ENCODE data around the gene WDR93. TPM values are rescaled to one million over a fixed set of nuclear protein-coding genes. Genes with fewer than 3 reads are reported as not detected.
"Not testable (repeated sequence)": the region's sequence is repeated elsewhere in the genome, so short reads cannot be mapped to it uniquely, and the experiment has no call there.

WDR93 gene
- total and polyA plus RNA-seq, 2 donors (not counting 1 experiment from before 2014, with no cell fraction given) = 0.12 TPM; not detected in 1

DNA sequence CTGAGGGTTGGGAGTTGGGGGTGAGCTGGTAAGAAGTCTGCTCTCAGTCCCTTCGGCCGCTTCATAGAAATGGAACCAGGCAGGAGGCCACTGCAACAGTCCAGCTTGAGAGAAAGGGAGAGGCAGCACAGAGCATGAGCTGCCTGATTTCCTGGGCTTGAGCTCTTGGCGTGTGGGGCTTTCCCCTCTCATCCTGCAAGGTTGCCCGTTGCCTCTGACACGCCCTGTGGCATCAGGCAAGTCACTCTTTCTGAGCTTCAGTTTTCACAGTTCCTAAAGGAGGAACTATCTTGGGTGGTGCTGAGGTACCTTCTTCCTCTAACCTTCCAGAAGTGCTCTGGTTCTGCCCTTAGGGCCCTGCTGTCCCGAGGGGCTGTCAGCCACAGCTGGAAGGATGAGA lies 90.4 kb downstream of the WDR93 start:
- H3K9me3 Mint-ChIP-seq (ENCODE audit: insufficient read depth) = no peaks in the 10 kb centered on the region
- ChIA-PET POLR2A (no interaction called here), CTCF (interaction anchor here (0.9 to 1.0 kb wide), 2 partner anchors 94 to 107 kb away, joined by 3 to 4 read pairs; no protein-coding TSS in a partner anchor)
- no peaks in the 10 kb centered on the region for H4K20me1 ChIP-seq (ENCODE audit: control insufficient read depth, insufficient read depth, low read length, poor library complexity, severe bottlenecking)
- peak overlapping the region; percentile 46 for H3K27ac Mint-ChIP-seq
- H3K4me3 ChIP-seq (ENCODE audit: control extremely low read depth in 1 of 5, extremely low read depth in 1 of 5, insufficient read depth in 1 of 5, low read depth in 2 of 5, low read length in 4 of 5) = no peak overlapping the region
- peaks cover 20 to 49% of the 10 kb centered on the region in 2 donors for H3K4me1 ChIP-seq (ENCODE audit: control insufficient read depth in 2 of 2, insufficient read depth in 2 of 2, low read length in 2 of 2)
- H3K27me3 Mint-ChIP-seq = peaks cover 2% of the 10 kb centered on the region
- DNase-seq (no peak), ATAC-seq (ENCODE audit: low read depth) (peak; percentile 38)
- peak overlapping the region; percentile 18 for H3K4me2 ChIP-seq (replicated peaks; ENCODE audit: low read depth, low read length, poor library complexity, severe bottlenecking)
- H3K4me1 Mint-ChIP-seq = peaks cover 36% of the 10 kb centered on the region
- TF ChIP-seq, protein P1, sequence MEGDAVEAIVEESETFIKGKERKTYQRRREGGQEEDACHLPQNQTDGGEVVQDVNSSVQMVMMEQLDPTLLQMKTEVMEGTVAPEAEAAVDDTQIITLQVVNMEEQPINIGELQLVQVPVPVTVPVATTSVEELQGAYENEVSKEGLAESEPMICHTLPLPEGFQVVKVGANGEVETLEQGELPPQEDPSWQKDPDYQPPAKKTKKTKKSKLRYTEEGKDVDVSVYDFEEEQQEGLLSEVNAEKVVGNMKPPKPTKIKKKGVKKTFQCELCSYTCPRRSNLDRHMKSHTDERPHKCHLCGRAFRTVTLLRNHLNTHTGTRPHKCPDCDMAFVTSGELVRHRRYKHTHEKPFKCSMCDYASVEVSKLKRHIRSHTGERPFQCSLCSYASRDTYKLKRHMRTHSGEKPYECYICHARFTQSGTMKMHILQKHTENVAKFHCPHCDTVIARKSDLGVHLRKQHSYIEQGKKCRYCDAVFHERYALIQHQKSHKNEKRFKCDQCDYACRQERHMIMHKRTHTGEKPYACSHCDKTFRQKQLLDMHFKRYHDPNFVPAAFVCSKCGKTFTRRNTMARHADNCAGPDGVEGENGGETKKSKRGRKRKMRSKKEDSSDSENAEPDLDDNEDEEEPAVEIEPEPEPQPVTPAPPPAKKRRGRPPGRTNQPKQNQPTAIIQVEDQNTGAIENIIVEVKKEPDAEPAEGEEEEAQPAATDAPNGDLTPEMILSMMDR (IDR thresholded peaks at IDR 0.05) = no peak
- no peak for TF ChIP-seq EZH2 (IDR thresholded peaks at IDR 0.05; ENCODE audit: borderline replicate concordance, insufficient read depth, low read depth, low read length, poor library complexity, severe bottlenecking)
- no peaks in the 10 kb centered on the region for H3K79me2 ChIP-seq (ENCODE audit: control insufficient read depth, insufficient read depth, low read length)
- H3K9ac ChIP-seq (ENCODE audit: low read length) = no peak overlapping the region
- peaks cover 0 to 26% (median 5%) of the 10 kb centered on the region in 4 experiments for H3K27me3 ChIP-seq (replicated peaks in 1 of 4; ENCODE audit: control extremely low read depth in 1 of 4, control insufficient read depth in 3 of 4, insufficient read depth in 4 of 4, low read length in 3 of 4)
- peak overlapping the region; percentile 59 for H3K4me3 Mint-ChIP-seq
- WGBS (ENCODE audit: insufficient coverage) = 41% methylated on average over 4 of the region's 6 CpGs
- no peaks in the 10 kb centered on the region for H3K9me3 ChIP-seq (ENCODE audit: control extremely low read depth in 1 of 3, control insufficient read depth in 2 of 3, insufficient read depth in 1 of 3, low read length in 2 of 3)
- H3K27ac ChIP-seq (ENCODE audit: low read length in 2 of 2) = no peak overlapping the region
- intact Hi-C loops (cut with micrococcal nuclease) = no loop called here
- no peak overlapping the region for H2AFZ ChIP-seq (ENCODE audit: insufficient read depth, low read depth, low read length, poor library complexity, severe bottlenecking)
- no peaks in the 10 kb centered on the region for H3K36me3 ChIP-seq (replicated peaks in 1 of 2; ENCODE audit: control extremely low read depth in 1 of 2, control insufficient read depth in 1 of 2, extremely low read depth in 1 of 2, insufficient read depth in 2 of 2, low read length in 1 of 2)

- Histone ChIP-seq H3K27me3 (replicated peaks in 1 of 4; ENCODE audit: control extremely low read depth in 1 of 4, control insufficient read depth in 3 of 4, insufficient read depth in 4 of 4, low read length in 3 of 4) (peaks cover 0 to 21% (median 3%) of the 10 kb centered on the region in 4 experiments), H2AFZ (ENCODE audit: insufficient read depth, low read depth, low read length, poor library complexity, severe bottlenecking) (no peak overlapping the region), H3K36me3 (replicated peaks in 1 of 2; ENCODE audit: control extremely low read depth in 1 of 2, control insufficient read depth in 1 of 2, extremely low read depth in 1 of 2, insufficient read depth in 2 of 2, low read length in 1 of 2) (no peaks in the 10 kb centered on the region), H3K4me3 (ENCODE audit: control extremely low read depth in 1 of 5, extremely low read depth in 1 of 5, insufficient read depth in 1 of 5, low read depth in 2 of 5, low read length in 4 of 5) (no peak overlapping the region), H3K9me3 (ENCODE audit: control extremely low read depth in 1 of 3, control insufficient read depth in 2 of 3, insufficient read depth in 1 of 3, low read length in 2 of 3) (peaks cover 0 to 3% (median 0%) of the 10 kb centered on the region in 3 donors), H4K20me1 (ENCODE audit: control insufficient read depth, insufficient read depth, low read length, poor library complexity, severe bottlenecking) (no peaks in the 10 kb centered on the region), H3K79me2 (ENCODE audit: control insufficient read depth, insufficient read depth, low read length) (no peaks in the 10 kb centered on the region), H3K9ac (ENCODE audit: low read length) (no peak overlapping the region), H3K4me2 (replicated peaks; ENCODE audit: low read depth, low read length, poor library complexity, severe bottlenecking) (no peak overlapping the region), H3K4me1 (ENCODE audit: control insufficient read depth in 2 of 2, insufficient read depth in 2 of 2, low read length in 2 of 2) (peaks cover 12 to 42% of the 10 kb centered on the region in 2 donors), H3K27ac (ENCODE audit: low read length in 2 of 2) (no peak overlapping the region)
- Mint-ChIP-seq H3K9me3 (ENCODE audit: insufficient read depth) (no peaks in the 10 kb centered on the region), H3K27me3 (peaks cover 2% of the 10 kb centered on the region), H3K27ac (peak overlapping the region; percentile 46), H3K4me1 (peaks cover 33% of the 10 kb centered on the region), H3K4me3 (peak overlapping the region; percentile 30)
- WGBS (ENCODE audit: insufficient coverage) = 71% methylated on average over 10 of the region's 15 CpGs
- ATAC-seq (ENCODE audit: low read depth) (peak; percentile 50), DNase-seq (no peak)
- ChIA-PET POLR2A (interaction anchor here (0.6 kb wide), 1 partner anchor 421 kb away, joined by 3 read pairs; no protein-coding TSS in a partner anchor), CTCF (interaction anchor here (0.9 to 1.5 kb wide), 4 partner anchors 21 to 106 kb away, joined by 3 to 5 read pairs (median 4); no protein-coding TSS in a partner anchor)
- no peak for TF ChIP-seq EZH2 (IDR thresholded peaks at IDR 0.05; ENCODE audit: borderline replicate concordance, insufficient read depth, low read depth, low read length, poor library complexity, severe bottlenecking)
- TF ChIP-seq, protein P1 (IDR thresholded peaks at IDR 0.05) = no peak
- intact Hi-C loops (cut with micrococcal nuclease) = no loop called here
These were observed 91.4 kb downstream of the WDR93 start for GRCh38 chr15:89781891-89782618.

DNA sequence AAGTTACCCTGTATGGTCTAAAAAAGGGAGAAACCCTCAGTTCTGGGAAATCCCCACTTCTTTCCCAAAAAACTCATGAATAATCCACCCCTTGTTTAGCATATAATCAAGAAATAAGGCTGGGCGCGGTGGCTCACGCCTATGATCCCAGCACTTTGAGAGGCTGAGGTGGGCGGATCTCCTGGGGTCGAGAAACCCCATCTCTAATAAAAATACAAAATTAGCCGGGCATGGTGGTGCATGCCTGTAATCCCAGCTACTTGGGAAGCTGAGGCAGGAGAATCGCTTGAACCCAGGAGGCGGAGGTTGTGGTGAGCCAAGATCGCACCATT lies 92.0 kb downstream of the WDR93 start:
- H3K9ac ChIP-seq (ENCODE audit: low read length); H3K4me3 Mint-ChIP-seq; H4K20me1 ChIP-seq (ENCODE audit: control insufficient read depth, insufficient read depth, low read length, poor library complexity, severe bottlenecking); ATAC-seq (ENCODE audit: low read depth); H3K36me3 ChIP-seq (replicated peaks in 1 of 2; ENCODE audit: control extremely low read depth in 1 of 2, control insufficient read depth in 1 of 2, extremely low read depth in 1 of 2, insufficient read depth in 2 of 2, low read length in 1 of 2); H3K79me2 ChIP-seq (ENCODE audit: control insufficient read depth, insufficient read depth, low read length); H3K27ac Mint-ChIP-seq; H2AFZ ChIP-seq (ENCODE audit: insufficient read depth, low read depth, low read length, poor library complexity, severe bottlenecking); H3K27me3 Mint-ChIP-seq; DNase-seq; H3K9me3 Mint-ChIP-seq (ENCODE audit: insufficient read depth); H3K4me3 ChIP-seq (ENCODE audit: control extremely low read depth in 1 of 5, extremely low read depth in 1 of 5, insufficient read depth in 1 of 5, low read depth in 2 of 5, low read length in 4 of 5); intact Hi-C loops (cut with micrococcal nuclease); H3K4me2 ChIP-seq (replicated peaks; ENCODE audit: low read depth, low read length, poor library complexity, severe bottlenecking); H3K9me3 ChIP-seq (ENCODE audit: control extremely low read depth in 1 of 3, control insufficient read depth in 2 of 3, insufficient read depth in 1 of 3, low read length in 2 of 3); H3K27ac ChIP-seq (ENCODE audit: low read length in 2 of 2): not testable (repeated sequence)
- WGBS (ENCODE audit: insufficient coverage) = 47% methylated on average over 3 of the region's 9 CpGs
- Histone ChIP-seq H3K4me1 (ENCODE audit: control insufficient read depth in 2 of 2, insufficient read depth in 2 of 2, low read length in 2 of 2) (peaks cover 10 to 39% of the 10 kb centered on the region in 2 donors), H3K27me3 (replicated peaks in 1 of 4; ENCODE audit: control extremely low read depth in 1 of 4, control insufficient read depth in 3 of 4, insufficient read depth in 4 of 4, low read length in 3 of 4) (peaks cover 0 to 15% (median under 1%) of the 10 kb centered on the region in 4 experiments)
- peaks cover 33% of the 10 kb centered on the region for H3K4me1 Mint-ChIP-seq
- ChIA-PET POLR2A (interaction anchor here (0.6 kb wide), 1 partner anchor 420 kb away, joined by 3 read pairs; no protein-coding TSS in a partner anchor), CTCF (interaction anchor here (1.3 to 1.5 kb wide), 2 partner anchors 22 to 92 kb away, joined by 4 to 5 read pairs; no protein-coding TSS in a partner anchor)
